HG02798 (cell line): ENCODE results near the gene MAPK10.
A peak's percentile ranks its signal among the peaks of the same experiment; 100 is the strongest.
"Not testable (repeated sequence)": the region's sequence is repeated elsewhere in the genome, so short reads cannot be mapped to it uniquely, and the experiment has no call there.

Source experiments
- ATAC-seq: cut with Tn5 transposase; IDR thresholded peaks from one replicate; pipeline ENCODE4 v1.9.1; 2021; ENCODE audit warnings: mild to moderate bottlenecking; ENCODE audit not compliant: unreplicated experiment, poor library complexity

Gene MAPK10

DNA sequence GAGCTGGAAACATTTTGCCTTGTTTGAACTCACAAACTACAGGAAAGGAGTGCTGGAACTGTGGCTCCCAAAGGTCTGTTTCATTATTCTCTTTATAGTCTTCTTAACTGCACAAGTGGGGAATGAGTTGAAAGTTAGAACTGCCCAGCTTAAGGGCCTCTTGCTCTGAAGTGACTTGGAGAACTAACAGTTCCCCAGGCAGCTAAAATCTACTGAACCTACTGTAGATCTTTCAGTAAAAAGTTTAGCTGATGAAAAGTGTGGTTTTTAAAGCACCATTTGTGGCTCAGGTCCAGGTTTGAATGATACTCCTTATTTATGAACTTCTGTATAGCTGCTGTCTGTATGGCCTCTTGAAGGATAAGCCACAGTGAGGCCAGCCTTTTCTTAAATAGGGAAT is 353.8 kb downstream of the MAPK10 start:
- no peak for ATAC-seq

DNA sequence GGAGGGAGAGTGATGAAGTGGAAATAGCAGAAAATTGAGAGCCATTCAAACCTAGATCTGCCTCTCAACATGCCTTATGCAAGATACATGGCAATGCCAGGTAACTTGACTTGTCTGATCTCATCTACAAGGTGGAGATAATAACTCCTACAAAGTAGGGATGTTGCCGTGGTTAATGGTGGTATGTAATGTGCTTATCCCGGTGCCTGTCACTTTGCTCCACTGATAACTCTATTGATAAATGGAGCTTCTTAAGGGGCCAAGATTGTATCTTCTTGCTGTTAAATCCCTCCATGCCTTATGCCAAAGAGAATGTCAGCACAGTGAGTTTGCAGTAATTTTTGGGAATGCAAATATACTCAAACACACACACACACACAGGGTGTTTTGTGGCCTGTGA is 355.8 kb downstream of the MAPK10 start:
- ATAC-seq, result no peak

GRCh38 chr4:86001591-86001990 is 358.3 kb downstream of the MAPK10 start:
- ATAC-seq, result no peak

DNA sequence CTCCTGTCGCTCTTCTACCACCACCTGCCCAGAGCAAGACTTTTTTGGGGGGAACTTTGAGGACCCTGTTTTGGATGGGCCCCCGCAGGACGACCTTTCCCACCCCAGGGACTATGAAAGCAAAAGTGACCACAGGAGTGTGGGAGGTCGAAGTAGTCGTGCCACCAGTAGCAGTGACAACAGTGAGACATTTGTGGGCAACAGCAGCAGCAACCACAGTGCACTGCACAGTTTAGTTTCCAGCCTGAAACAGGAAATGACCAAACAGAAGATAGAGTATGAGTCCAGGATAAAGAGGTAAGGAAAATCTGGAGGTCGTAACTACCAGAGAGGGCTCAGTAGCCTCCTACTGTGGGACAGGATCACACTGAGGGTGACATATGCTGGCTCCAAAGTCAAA is 364.5 kb downstream of the MAPK10 start:
- ATAC-seq, result peak; percentile 74

GRCh38 chr4:85994576-85994975 is 365.3 kb downstream of the MAPK10 start:
- ATAC-seq, result no peak

DNA sequence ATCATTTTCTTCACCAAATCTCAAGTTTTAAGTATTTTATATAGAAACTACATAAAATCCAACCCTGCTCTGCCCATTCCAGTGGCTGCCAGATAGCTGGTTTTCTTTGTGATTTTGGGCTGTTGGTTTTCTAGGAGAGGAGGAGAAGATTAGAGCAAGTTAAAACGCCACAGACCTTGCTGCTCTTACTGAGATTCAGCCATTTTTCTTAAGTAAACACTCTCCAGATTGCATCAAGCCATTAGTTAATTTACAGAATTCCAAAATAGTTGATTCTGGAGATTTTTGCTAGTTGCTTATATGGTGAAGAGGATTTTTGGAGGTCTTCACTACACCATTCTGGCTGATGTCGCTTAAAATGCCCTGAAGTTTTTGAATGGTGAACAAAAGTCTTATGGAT is 366.2 kb downstream of the MAPK10 start:
- ATAC-seq, result no peak

DNA sequence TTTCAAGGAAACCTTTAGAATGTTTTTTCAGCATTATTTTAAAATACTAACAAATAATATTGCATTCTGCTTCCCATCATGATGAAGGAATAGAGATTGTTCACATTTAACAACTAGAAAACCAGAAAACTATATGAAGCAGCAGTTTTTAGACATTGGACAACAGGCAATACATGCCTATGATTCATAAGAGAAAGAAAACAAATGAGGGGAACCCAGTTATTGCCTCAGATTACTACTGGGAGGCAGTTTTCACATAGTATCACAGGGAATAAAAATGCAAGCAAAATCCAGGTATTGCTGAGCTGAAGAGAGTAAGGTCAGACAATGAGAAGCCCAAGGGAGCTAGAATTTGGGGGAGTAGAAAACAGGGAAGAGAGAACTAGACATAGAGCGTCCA is 373.6 kb downstream of the MAPK10 start:
- ATAC-seq, result no peak

DNA sequence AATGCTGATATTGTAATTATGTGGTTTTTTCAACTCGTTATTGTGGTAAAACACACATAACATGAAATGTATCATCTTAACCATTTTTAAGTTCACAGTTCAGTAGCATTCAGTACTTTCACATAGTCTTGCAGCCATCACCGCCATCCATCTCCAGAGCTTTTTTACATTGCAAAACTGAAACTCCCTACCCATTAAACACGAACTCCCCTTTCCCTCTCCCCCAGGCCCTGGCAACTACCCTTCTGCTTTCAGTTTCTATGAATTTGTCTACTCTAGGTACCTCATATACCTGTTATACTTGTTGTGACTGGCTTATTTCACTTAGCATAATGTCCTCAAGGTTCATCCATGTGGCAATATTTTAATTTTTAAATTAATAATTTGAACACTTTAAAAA is 380.6 kb downstream of the MAPK10 start:
- ATAC-seq, result peak; percentile 96

DNA sequence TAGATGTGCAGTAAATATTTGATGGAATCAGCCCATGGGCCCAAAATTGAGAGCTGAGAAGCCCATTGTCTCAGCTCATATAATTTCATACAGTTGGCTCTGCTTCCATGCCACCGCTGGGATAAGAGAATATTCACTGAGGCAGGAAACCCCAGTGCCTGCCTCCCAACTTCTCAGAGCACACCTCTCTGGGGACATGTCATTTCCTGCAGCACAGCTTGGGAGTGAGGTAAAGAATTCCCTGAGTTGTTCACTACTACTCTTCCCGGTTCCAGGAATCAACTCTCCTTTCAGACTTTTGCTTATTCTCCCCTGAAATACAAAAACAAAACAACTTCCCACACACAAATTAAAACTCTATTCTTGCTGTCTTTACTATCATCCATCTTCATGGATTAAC is 389.3 kb downstream of the MAPK10 start:
- ATAC-seq, result no peak

GRCh38 chr4:85968945-85969819 is 390.7 kb downstream of the MAPK10 start:
- ATAC-seq, result peak; percentile 58

GRCh38 chr4:85967872-85968271 is 392.0 kb downstream of the MAPK10 start:
- ATAC-seq, result peak; percentile 59

GRCh38 chr4:85966373-85966772 is 393.5 kb downstream of the MAPK10 start:
- no peak for ATAC-seq

DNA sequence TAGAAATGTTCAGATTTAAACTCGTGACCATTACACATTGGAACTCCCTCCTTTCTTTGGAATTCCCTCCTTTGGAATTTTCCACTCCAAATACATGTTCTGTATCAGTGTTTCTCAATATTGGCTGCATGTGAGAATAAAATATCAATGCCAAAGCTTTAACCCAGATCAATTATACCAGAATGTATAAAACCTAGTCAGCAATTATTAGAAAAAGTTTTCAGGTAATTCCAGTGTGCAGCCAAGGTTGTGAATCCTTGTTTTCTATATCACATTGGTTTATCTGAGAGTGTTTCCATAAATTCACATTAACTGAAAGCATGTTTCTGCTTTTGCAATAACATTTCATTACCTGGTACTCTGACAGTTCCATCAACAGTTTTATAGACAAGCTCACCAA is 394.3 kb downstream of the MAPK10 start:
- ATAC-seq, result no peak

- not testable (repeated sequence) for ATAC-seq
Observed at GRCh38 chr4:85965017-85965416, 394.8 kb downstream of the MAPK10 start.

GRCh38 chr4:85964298-85964697 is 395.6 kb downstream of the MAPK10 start:
- no peak for ATAC-seq

GRCh38 chr4:85963231-85963630 is 396.6 kb downstream of the MAPK10 start:
- ATAC-seq, result no peak

GRCh38 chr4:85961887-85962286 is 398.0 kb downstream of the MAPK10 start:
- no peak for ATAC-seq

DNA sequence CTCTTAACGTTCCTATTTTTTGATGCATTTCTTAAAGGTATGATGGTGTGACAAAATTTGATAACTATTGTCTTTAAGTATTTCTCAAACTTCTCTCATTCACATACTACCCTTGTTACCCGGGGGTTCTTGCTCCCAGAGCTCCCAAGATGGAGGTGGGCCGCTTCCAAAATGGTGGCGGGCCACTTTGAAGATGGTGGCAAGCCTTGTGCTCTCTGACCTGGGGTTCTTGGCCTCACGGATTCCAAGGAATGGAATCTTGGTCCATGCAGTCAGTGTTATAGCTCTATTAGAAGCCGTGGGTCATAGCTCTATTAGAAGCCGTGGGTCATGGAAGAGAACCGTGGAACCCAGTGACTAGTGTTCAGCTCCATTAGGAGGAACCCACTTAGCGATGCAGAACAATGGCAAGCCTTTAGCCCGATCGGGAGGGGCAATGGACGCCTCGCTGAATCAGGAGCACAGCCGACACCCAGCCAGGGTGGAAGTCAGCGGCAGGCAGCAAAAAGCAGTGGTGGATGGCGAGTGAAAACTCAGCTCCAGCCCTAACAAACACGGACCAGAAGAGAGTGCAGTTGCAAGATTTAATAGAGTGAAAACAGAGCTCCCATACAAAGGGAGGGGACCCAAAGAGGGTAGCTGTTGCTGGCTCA is 403.4 kb downstream of the MAPK10 start:
- no peak for ATAC-seq

DNA sequence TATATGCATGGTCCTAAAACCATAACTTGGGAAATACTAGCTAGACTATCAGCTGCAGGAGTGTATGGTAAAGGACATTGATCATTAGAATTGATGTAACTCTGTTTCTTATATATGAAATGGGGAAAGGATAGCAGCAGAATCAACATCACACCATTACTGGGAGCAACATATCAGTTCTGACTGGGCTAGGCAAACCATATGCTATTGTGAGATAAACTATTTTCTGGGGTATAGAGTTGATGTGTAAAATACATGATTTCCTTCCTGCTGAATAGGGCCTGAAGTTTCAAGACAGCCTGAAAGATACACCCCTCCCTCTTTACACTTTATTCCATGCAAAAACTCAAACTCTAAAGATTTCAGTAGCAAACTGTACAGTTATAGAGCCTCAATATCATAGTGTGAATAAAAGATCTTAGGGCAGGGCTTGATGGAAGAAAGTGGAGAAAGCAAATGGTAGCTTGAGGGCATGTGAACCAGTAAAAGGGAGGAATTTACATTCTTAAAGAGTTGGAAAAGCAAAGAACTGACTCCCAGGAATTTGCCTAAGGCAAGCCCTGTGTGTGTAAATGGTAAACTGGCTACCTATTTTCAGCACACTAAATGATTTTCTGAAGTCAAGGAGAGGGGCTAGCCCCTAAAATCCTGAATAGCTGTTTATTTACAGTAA is 404.1 kb downstream of the MAPK10 start:
- no peak for ATAC-seq

DNA sequence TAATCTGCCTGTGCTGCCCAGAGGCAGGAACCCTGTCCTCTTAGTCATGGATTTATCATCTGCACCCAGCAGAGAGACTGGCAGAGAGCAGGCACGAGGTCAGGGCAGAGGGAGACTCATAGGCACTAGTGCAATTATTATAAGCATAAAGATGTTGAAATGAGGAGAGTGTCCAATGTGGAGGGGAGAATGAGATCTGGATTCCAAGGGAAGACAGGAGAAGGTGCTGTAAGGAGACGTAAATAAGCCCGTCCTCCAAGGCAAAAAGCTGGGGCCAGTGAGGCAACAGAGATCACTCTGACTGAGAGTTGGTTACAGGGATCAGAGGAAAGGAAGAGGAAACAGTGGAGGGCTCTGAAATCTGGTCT is 406.2 kb downstream of the MAPK10 start:
- no peak for ATAC-seq

DNA sequence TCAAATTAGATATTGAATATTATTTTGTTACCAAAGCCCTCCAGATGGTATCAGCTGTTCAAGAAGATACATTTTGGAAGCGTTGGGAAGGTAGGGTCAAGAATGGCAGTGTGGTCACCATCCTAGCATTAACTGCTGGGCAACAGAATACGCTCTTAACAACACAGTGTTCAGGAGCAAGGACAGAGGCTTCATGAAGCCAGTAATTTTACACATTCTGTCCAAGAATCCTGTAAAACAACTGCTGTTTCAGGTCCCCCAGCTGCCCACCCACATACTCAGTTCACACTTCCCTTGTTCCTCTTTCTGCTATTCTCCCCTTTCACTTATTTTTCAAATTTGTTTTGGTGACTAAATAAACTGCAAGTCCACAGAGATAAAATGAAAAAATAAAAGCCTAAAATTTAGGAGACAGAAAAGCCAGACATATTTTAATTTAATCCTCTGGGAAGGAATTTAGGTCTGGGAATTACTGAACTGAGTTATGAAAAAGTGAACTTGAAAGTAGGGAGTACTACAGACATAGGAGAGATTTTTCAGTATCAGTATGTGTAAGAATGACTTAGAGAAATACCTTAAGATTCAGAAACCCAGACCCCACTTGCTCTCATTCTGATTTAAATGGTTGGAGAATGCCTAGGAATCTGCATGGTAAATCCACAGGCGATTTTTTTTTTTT is 406.7 kb downstream of the MAPK10 start:
- peak; percentile 62 for ATAC-seq
